Stimulated activated CD8-positive, alpha-beta memory T cell treated with anti-CD3 and anti-CD28 coated beads, Interleukin-2, amount 100 ng/mL, for 1 hour (primary cell): ENCODE data around the gene DACH1.
"Not testable (repeated sequence)": the region's sequence is repeated elsewhere in the genome, so short reads cannot be mapped to it uniquely, and the experiment has no call there.

Experiments used
- DNase-seq, 2 donors: peaks; one replicate each; pipeline ENCODE4 v3.0.0-alpha.2; 2020; ENCODE audit warnings: low read depth in 2 of 2

Gene DACH1

GRCh38 chr13:71865874-71866334 lies 1.1 kb downstream of the DACH1 start:
- no peak for DNase-seq

- DNase-seq: no peak
These were observed 1.8 kb downstream of the DACH1 start for GRCh38 chr13:71864986-71865873.

- DNase-seq: no peak
These were observed 2.7 kb downstream of the DACH1 start for GRCh38 chr13:71864094-71864985.

GRCh38 chr13:71863254-71863865 lies 3.6 kb downstream of the DACH1 start:
- no peak for DNase-seq

- DNase-seq: no peak
These were observed 4.5 kb downstream of the DACH1 start for GRCh38 chr13:71862459-71862943.

GRCh38 chr13:71861769-71862458 lies 5.1 kb downstream of the DACH1 start:
- DNase-seq: no peak

- DNase-seq: no peak
These were observed 6.4 kb downstream of the DACH1 start for GRCh38 chr13:71860547-71861138.

GRCh38 chr13:71858647-71859046 lies 8.4 kb downstream of the DACH1 start:
- no peak for DNase-seq

GRCh38 chr13:71856548-71857043 lies 10.4 kb downstream of the DACH1 start:
- DNase-seq: no peak

GRCh38 chr13:71854401-71854800 lies 12.6 kb downstream of the DACH1 start:
- no peak for DNase-seq

GRCh38 chr13:71853725-71854124 lies 13.3 kb downstream of the DACH1 start:
- no peak for DNase-seq

GRCh38 chr13:71852736-71853135 lies 14.3 kb downstream of the DACH1 start:
- no peak for DNase-seq

GRCh38 chr13:71851498-71852409 lies 15.2 kb downstream of the DACH1 start:
- DNase-seq: no peak

- no peak for DNase-seq
These were observed 25.0 kb downstream of the DACH1 start for GRCh38 chr13:71842003-71842402.

- DNase-seq: no peak
These were observed 28.2 kb downstream of the DACH1 start for GRCh38 chr13:71838842-71839241.

GRCh38 chr13:71837582-71837981 lies 29.4 kb downstream of the DACH1 start:
- not testable (repeated sequence) for DNase-seq

- DNase-seq: no peak
These were observed 35.3 kb downstream of the DACH1 start for GRCh38 chr13:71831716-71832115.

- no peak for DNase-seq
These were observed 36.3 kb downstream of the DACH1 start for GRCh38 chr13:71830736-71831135.

GRCh38 chr13:71830323-71830722 lies 36.7 kb downstream of the DACH1 start:
- no peak for DNase-seq

- DNase-seq: no peak
These were observed 37.5 kb downstream of the DACH1 start for GRCh38 chr13:71829547-71829946.
